NOMO-1 treated with DMSO at 0.1 percent for 48 hours (cell line): Measurements from ENCODE around the gene TBC1D3E.
"Not testable (repeated sequence)": the region's sequence is repeated elsewhere in the genome, so short reads cannot be mapped to it uniquely, and the experiment has no call there.

Experiments used
- DNase-seq: peaks from one replicate; lab custom pipeline; 2025; ENCODE audit not compliant: unreplicated experiment; lab: John Stamatoyannopoulos, UW

TBC1D3E gene

GRCh38 chr17:38127651-38128050 is at the start of gene TBC1D3E:
Gene TBC1D3E, plus strand, starts transcription at chr17:38127951. Its CDS starts 1,545 bp downstream, at chr17:38129496.
- DNase-seq: not testable (repeated sequence)

- not testable (repeated sequence) for DNase-seq
Measured at GRCh38 chr17:38087344-38087743, 40.4 kb upstream of the TBC1D3E start.

- not testable (repeated sequence) for DNase-seq
Measured at GRCh38 chr17:38088120-38088519, 39.6 kb upstream of the TBC1D3E start.

GRCh38 chr17:38094059-38094694 is 33.6 kb upstream of the TBC1D3E start:
- not testable (repeated sequence) for DNase-seq

GRCh38 chr17:38099262-38099661 is 28.5 kb upstream of the TBC1D3E start:
- not testable (repeated sequence) for DNase-seq

GRCh38 chr17:38119829-38120228 is 7.9 kb upstream of the TBC1D3E start:
- DNase-seq: not testable (repeated sequence)

GRCh38 chr17:38134860-38135259 is 7.1 kb downstream of the TBC1D3E start:
- not testable (repeated sequence) for DNase-seq
